ENCODE data around the gene KLHL6. TPM values are rescaled to one million over a fixed set of nuclear protein-coding genes. Genes with fewer than 3 reads are reported as not detected.

The KLHL6 gene
- polyA plus RNA-seq, 1 of the 3 experiments (the other 2 are of a cell fraction) = not detected

DNA sequence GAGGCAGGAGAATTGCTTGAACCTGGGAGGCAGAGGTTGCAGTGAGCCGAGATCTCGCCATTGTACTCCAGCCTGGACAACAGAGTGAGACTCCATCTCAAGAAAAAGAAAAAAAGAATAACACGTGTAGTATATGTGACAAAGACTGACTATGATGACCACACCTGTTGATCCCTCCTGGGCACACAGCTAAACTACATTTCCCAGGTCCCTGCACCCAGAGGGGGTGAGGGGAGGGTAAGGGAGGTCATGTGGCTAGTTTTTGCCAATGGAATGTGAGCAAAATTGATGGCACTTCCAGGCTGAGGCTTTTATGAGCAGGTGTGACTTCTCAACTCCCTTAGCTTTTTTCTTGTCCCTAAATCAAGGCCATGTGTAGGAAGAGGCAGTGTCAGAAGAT is 58.2 kb downstream of the KLHL6 start:
- 57% methylated on average over 3 of the region's 3 CpGs for WGBS (ENCODE audit: low lambda C conversion rate)
- no peak for TF ChIP-seq FOSL2 (IDR thresholded peaks at IDR 0.05; ENCODE audit: borderline replicate concordance, low read depth)
- TF ChIP-seq RAD21 (IDR thresholded peaks at IDR 0.05; ENCODE audit: low read length) = no peak
- no peak for TF ChIP-seq JUND (IDR thresholded peaks at IDR 0.05)
- TF ChIP-seq, protein P1, sequence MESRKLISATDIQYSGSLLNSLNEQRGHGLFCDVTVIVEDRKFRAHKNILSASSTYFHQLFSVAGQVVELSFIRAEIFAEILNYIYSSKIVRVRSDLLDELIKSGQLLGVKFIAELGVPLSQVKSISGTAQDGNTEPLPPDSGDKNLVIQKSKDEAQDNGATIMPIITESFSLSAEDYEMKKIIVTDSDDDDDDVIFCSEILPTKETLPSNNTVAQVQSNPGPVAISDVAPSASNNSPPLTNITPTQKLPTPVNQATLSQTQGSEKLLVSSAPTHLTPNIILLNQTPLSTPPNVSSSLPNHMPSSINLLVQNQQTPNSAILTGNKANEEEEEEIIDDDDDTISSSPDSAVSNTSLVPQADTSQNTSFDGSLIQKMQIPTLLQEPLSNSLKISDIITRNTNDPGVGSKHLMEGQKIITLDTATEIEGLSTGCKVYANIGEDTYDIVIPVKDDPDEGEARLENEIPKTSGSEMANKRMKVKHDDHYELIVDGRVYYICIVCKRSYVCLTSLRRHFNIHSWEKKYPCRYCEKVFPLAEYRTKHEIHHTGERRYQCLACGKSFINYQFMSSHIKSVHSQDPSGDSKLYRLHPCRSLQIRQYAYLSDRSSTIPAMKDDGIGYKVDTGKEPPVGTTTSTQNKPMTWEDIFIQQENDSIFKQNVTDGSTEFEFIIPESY (IDR thresholded peaks at IDR 0.05; ENCODE audit: borderline replicate concordance, low read depth) = no peak
- no peak for TF ChIP-seq GABPA (IDR thresholded peaks at IDR 0.05; ENCODE audit: low read depth)
- no peak for TF ChIP-seq SMC3 (IDR thresholded peaks at IDR 0.05; ENCODE audit: low read depth, low read length)
- TF ChIP-seq, protein P2, sequence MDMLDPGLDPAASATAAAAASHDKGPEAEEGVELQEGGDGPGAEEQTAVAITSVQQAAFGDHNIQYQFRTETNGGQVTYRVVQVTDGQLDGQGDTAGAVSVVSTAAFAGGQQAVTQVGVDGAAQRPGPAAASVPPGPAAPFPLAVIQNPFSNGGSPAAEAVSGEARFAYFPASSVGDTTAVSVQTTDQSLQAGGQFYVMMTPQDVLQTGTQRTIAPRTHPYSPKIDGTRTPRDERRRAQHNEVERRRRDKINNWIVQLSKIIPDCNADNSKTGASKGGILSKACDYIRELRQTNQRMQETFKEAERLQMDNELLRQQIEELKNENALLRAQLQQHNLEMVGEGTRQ (IDR thresholded peaks at IDR 0.05; ENCODE audit: borderline replicate concordance, low read depth, low read length) = no peak
- TF ChIP-seq EZH2phosphoT487 (IDR thresholded peaks at IDR 0.05; ENCODE audit: borderline replicate concordance, low read depth) = no peak
- TF ChIP-seq RFX5 (IDR thresholded peaks at IDR 0.05; ENCODE audit: low read length) = no peak
- TF ChIP-seq CHD2 (IDR thresholded peaks at IDR 0.05; ENCODE audit: low read length, partially characterized antibody) = no peak
- no peak for TF ChIP-seq TCF12 (IDR thresholded peaks at IDR 0.05)
- no peak overlapping the region for H3K9ac ChIP-seq
- no peaks in the 10 kb centered on the region for H3K9me2 ChIP-seq
- no peaks in the 10 kb centered on the region for H4K20me1 ChIP-seq (ENCODE audit: insufficient read depth)
- no peak overlapping the region for H2AFZ ChIP-seq (ENCODE audit: low read depth)
- no peaks in the 10 kb centered on the region for H3K4me1 ChIP-seq (ENCODE audit: control insufficient read depth in 1 of 2, insufficient read depth in 2 of 2, low read depth in 1 of 2, low read length in 1 of 2)
- no peak overlapping the region for H3K4me2 ChIP-seq
- POLR2A ChIA-PET = no interaction called here
- H3K27me3 ChIP-seq (ENCODE audit: insufficient read depth) = no peaks in the 10 kb centered on the region; the same call in none of the 2 replicates
- H3K9me3 ChIP-seq = no peaks in the 10 kb centered on the region; the same call in 1 of the 2 replicates
- no peak for DNase-seq
- H3F3A ChIP-seq (replicated peaks; ENCODE audit: insufficient read depth) = no peaks in the 10 kb centered on the region
- CTCF ChIA-PET = interaction anchor here (0.8 kb wide), 1 partner anchor 28 kb away, joined by 3 read pairs; no protein-coding TSS in a partner anchor
- no peaks in the 10 kb centered on the region for H3K36me3 ChIP-seq (replicated peaks in 1 of 2; ENCODE audit: control insufficient read depth in 1 of 2, insufficient read depth in 2 of 2, low read length in 1 of 2)
- no peak overlapping the region for H3K4me3 ChIP-seq (ENCODE audit: low read depth in 2 of 2, low read length in 1 of 2)
- no peak overlapping the region for H3K27ac ChIP-seq (ENCODE audit: low read depth in 2 of 2, low read length in 1 of 2)
- H3K79me2 ChIP-seq (ENCODE audit: insufficient read depth) = no peaks in the 10 kb centered on the region

- H2AFZ ChIP-seq (ENCODE audit: low read depth) = no peak overlapping the region
- no peak for DNase-seq
- CTCF ChIA-PET = no interaction called here
- H3K79me2 ChIP-seq (ENCODE audit: insufficient read depth) = no peaks in the 10 kb centered on the region
- WGBS (ENCODE audit: low lambda C conversion rate) = 33% methylated on average over 1 of the region's 1 CpG
- H3K9ac ChIP-seq = no peak overlapping the region
- no peak overlapping the region for H3K27ac ChIP-seq (ENCODE audit: low read depth in 2 of 2, low read length in 1 of 2)
- POLR2A ChIA-PET = no interaction called here
- H3K27me3 ChIP-seq (ENCODE audit: insufficient read depth) = no peaks in the 10 kb centered on the region; the same call in 1 of the 2 replicates
- no peaks in the 10 kb centered on the region for H4K20me1 ChIP-seq (ENCODE audit: insufficient read depth)
- no peak overlapping the region for H3K4me3 ChIP-seq (ENCODE audit: low read depth in 2 of 2, low read length in 1 of 2)
- no peaks in the 10 kb centered on the region; the same call in 1 of the 2 replicates for H3K9me3 ChIP-seq
- H3F3A ChIP-seq (replicated peaks; ENCODE audit: insufficient read depth) = no peaks in the 10 kb centered on the region
- no peak overlapping the region for H3K4me2 ChIP-seq
- H3K36me3 ChIP-seq (replicated peaks in 1 of 2; ENCODE audit: control insufficient read depth in 1 of 2, insufficient read depth in 2 of 2, low read length in 1 of 2) = no peaks in the 10 kb centered on the region
- H3K9me2 ChIP-seq = no peaks in the 10 kb centered on the region
- H3K4me1 ChIP-seq (ENCODE audit: control insufficient read depth in 1 of 2, insufficient read depth in 2 of 2, low read depth in 1 of 2, low read length in 1 of 2) = no peaks in the 10 kb centered on the region
- TF ChIP-seq RAD21 (IDR thresholded peaks at IDR 0.05; ENCODE audit: low read length) (no peak), RXRA (IDR thresholded peaks at IDR 0.05; ENCODE audit: borderline replicate concordance, low read depth) (no peak), TCF12 (IDR thresholded peaks at IDR 0.05) (no peak), EP300 (IDR thresholded peaks at IDR 0.05; ENCODE audit: borderline replicate concordance in 1 of 2, low read depth in 1 of 2, low read length in 1 of 2) (no peak), CHD2 (IDR thresholded peaks at IDR 0.05; ENCODE audit: low read length, partially characterized antibody) (no peak), SIN3A (IDR thresholded peaks at IDR 0.05; ENCODE audit: borderline replicate concordance, low read depth, low read length) (no peak), POLR2AphosphoS5 (IDR thresholded peaks at IDR 0.05; ENCODE audit: low read depth, low read length) (no peak), NRF1 (IDR thresholded peaks at IDR 0.05; ENCODE audit: low read depth, low read length) (no peak), FOXM1 (IDR thresholded peaks at IDR 0.05; ENCODE audit: low read depth) (no peak), GABPA (IDR thresholded peaks at IDR 0.05; ENCODE audit: low read depth) (no peak), MAX (IDR thresholded peaks at IDR 0.05; ENCODE audit: low read depth) (no peak), FOXJ3 (CRISPR knock-in tag; IDR thresholded peaks at IDR 0.05) (no peak), JUND (IDR thresholded peaks at IDR 0.05) (no peak)
- TF ChIP-seq, protein P2 (IDR thresholded peaks at IDR 0.05; ENCODE audit: borderline replicate concordance, low read depth, low read length) = no peak
- TF ChIP-seq, protein P3, sequence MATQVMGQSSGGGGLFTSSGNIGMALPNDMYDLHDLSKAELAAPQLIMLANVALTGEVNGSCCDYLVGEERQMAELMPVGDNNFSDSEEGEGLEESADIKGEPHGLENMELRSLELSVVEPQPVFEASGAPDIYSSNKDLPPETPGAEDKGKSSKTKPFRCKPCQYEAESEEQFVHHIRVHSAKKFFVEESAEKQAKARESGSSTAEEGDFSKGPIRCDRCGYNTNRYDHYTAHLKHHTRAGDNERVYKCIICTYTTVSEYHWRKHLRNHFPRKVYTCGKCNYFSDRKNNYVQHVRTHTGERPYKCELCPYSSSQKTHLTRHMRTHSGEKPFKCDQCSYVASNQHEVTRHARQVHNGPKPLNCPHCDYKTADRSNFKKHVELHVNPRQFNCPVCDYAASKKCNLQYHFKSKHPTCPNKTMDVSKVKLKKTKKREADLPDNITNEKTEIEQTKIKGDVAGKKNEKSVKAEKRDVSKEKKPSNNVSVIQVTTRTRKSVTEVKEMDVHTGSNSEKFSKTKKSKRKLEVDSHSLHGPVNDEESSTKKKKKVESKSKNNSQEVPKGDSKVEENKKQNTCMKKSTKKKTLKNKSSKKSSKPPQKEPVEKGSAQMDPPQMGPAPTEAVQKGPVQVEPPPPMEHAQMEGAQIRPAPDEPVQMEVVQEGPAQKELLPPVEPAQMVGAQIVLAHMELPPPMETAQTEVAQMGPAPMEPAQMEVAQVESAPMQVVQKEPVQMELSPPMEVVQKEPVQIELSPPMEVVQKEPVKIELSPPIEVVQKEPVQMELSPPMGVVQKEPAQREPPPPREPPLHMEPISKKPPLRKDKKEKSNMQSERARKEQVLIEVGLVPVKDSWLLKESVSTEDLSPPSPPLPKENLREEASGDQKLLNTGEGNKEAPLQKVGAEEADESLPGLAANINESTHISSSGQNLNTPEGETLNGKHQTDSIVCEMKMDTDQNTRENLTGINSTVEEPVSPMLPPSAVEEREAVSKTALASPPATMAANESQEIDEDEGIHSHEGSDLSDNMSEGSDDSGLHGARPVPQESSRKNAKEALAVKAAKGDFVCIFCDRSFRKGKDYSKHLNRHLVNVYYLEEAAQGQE (IDR thresholded peaks at IDR 0.05; ENCODE audit: low read depth, low read length) = no peak
Measured at GRCh38 chr3:183496311-183496710, 59.2 kb downstream of the KLHL6 start.

All from SK-N-SH (cell line).